ENCODE results near the gene COL6A1.

- no peak for TF ChIP-seq CTCF (IDR thresholded peaks at IDR 0.05; ENCODE audit: low read depth, low read length, poor library complexity, severe bottlenecking)
- TF ChIP-seq EZH2phosphoT487 (IDR thresholded peaks at IDR 0.05; ENCODE audit: borderline replicate concordance, low read length) = no peak
Observed at GRCh38 chr21:46021978-46022544, 40.5 kb downstream of the COL6A1 start.

Data from DOHH2 (cell line).